SH-SY5Y (cell line): ENCODE measurements around the gene TMEM86B.

Source experiments
- GATA2 ChIP-seq: IDR thresholded peaks from 2 replicates; pipeline ENCODE4 v1.6.1; 2011; ENCODE audit warnings: mild to moderate bottlenecking, low read depth, low read length
- GATA3 ChIP-seq: IDR thresholded peaks from 2 replicates; pipeline ENCODE4 v1.6.1; 2011; ENCODE audit warnings: low read depth, mild to moderate bottlenecking, low read length, moderate library complexity

GRCh38 chr19:55196803-55197202, 31.8 kb downstream of the TMEM86B start:
- TF ChIP-seq GATA2 (no peak), GATA3 (no peak)
